HCT116 (cell line): ENCODE measurements around the gene PTGER3. TPM values are rescaled to one million over a fixed set of nuclear protein-coding genes. Genes with fewer than 3 reads are reported as not detected.

Source experiments
- ATAC-seq: fragments of 200-7000 bp; cut with Tn5 transposase; 2 replicates; pipeline ENCODE4 v1.9.1; 2020; ENCODE audit warnings: mild to moderate bottlenecking, moderate library complexity
- BruUV-seq: library from RNA; stranded (reverse); fragments of 400-500 nt; replicated peaks from 2 replicates; lab custom pipeline; 2021; lab: Mats Ljungman, UMichigan
- CTCF ChIA-PET: fragments of 300-600 bp; sonication (Branson Sonifier 250); formaldehyde crosslinking; loops from one replicate; lab custom pipeline; 2021; ENCODE audit warnings: antibody characterized with exemption; lab: Charles Lee
- POLR2A ChIA-PET: fragments of 300-600, 350-600 bp; sonication (Branson Sonifier 250); formaldehyde crosslinking; loops from one replicate; lab custom pipeline; 2021; ENCODE audit warnings: antibody characterized with exemption; lab: Charles Lee
- RAD21 ChIA-PET, 2 experiments: fragments of 300-600 bp; sonication (Branson Sonifier 250); formaldehyde crosslinking; loops; one replicate each; lab custom pipeline; 2023; ENCODE audit warnings: low total read pairs in 2 of 2; ENCODE audit not compliant: uncharacterized antibody in 2 of 2, unreplicated experiment in 2 of 2, low non-redundant PET in 1 of 2; lab: Charles Lee
- DNase-seq: peaks from one replicate; pipeline ENCODE4 v3.0.0-alpha.2; 2010; ENCODE audit warnings: low read depth, low spot score
- H2AFZ ChIP-seq: fragments of 200-600 bp; shearing (Covaris generic), sonication (generic); 2 replicates; pipeline ENCODE4 v1.6.1; 2017; ENCODE audit warnings: low read depth, mixed run types, mixed read lengths, antibody characterized with exemption, low read length; ENCODE audit not compliant: poor library complexity, severe bottlenecking
- H3K27ac ChIP-seq: 2 replicates; pipeline ENCODE4 v1.5.1; 2012; ENCODE audit warnings: low read depth, low read length
- H3K27me3 ChIP-seq: fragments of 200-600 bp; sonication (generic); 2 replicates; pipeline ENCODE4 v1.6.1; 2016; ENCODE audit warnings: mixed run types, low read length, mixed read lengths; ENCODE audit not compliant: insufficient read depth
- H3K36me3 ChIP-seq, 2 experiments: fragments of 200-500 bp in 1 of 2; fragments of 200-600 bp in 1 of 2; sonication (Bioruptor generic) in 1 of 2; sonication (generic) in 1 of 2; 2 replicates each; pipeline versions ENCODE4 v1.5.1 to v1.6.1; 2014 to 2016; ENCODE audit warnings: low read length in 2 of 2, inconsistent platforms in 1 of 2, mixed read lengths in 1 of 2, mixed run types in 1 of 2; ENCODE audit not compliant: insufficient read depth in 2 of 2, control insufficient read depth in 1 of 2
- H3K4me1 ChIP-seq, 2 experiments: fragments of 200-600 bp in 1 of 2; sonication (generic) in 1 of 2; 2 replicates each; pipeline versions ENCODE4 v1.5.1 to v1.6.1; 2012 to 2017; ENCODE audit warnings: low read length in 2 of 2, inconsistent platforms in 1 of 2, mild to moderate bottlenecking in 1 of 2, mixed read lengths in 1 of 2, mixed run types in 1 of 2, moderate library complexity in 1 of 2; ENCODE audit not compliant: insufficient read depth in 2 of 2, control insufficient read depth in 1 of 2
- H3K4me2 ChIP-seq: fragments of 200-600 bp; sonication (generic); 2 replicates; pipeline ENCODE4 v1.6.1; 2017; ENCODE audit warnings: mixed run types, low read length, mixed read lengths
- H3K4me3 ChIP-seq, 2 experiments: fragments of 200-600 bp in 1 of 2; sonication (generic) in 1 of 2; replicated peaks in 1 of 2; 2 replicates each; pipeline ENCODE4 v1.5.1; 2011 to 2016; ENCODE audit warnings: low read length in 2 of 2, control low read depth in 1 of 2, low read depth in 1 of 2, mild to moderate bottlenecking in 1 of 2, mixed read lengths in 1 of 2, mixed run types in 1 of 2
- H3K79me2 ChIP-seq: fragments of 200-600 bp; sonication (generic); 2 replicates; pipeline ENCODE4 v1.6.1; 2017; ENCODE audit warnings: mild to moderate bottlenecking, mixed run types, low read length, moderate library complexity, mixed read lengths; ENCODE audit not compliant: insufficient read depth
- H3K9ac ChIP-seq: fragments of 200-600 bp; sonication (generic); 2 replicates; pipeline ENCODE4 v1.6.1; 2016; ENCODE audit warnings: low read length, mixed read lengths
- H3K9me2 ChIP-seq: fragments of 200-600 bp; sonication (generic), shearing (Covaris generic); 2 replicates; pipeline ENCODE4 v1.6.1; 2017; ENCODE audit warnings: mixed run types, mild to moderate bottlenecking, moderate library complexity; ENCODE audit not compliant: insufficient read depth
- H3K9me3 ChIP-seq, 2 experiments: fragments of 200-500 bp in 1 of 2; fragments of 200-600 bp in 1 of 2; sonication (Bioruptor generic) in 1 of 2; sonication (generic) in 1 of 2; 2 replicates each; pipeline ENCODE4 v1.6.1; 2014 to 2017; ENCODE audit warnings: low read length in 2 of 2, mixed read lengths in 2 of 2, inconsistent platforms in 1 of 2, low read depth in 1 of 2, mild to moderate bottlenecking in 1 of 2, mixed run types in 1 of 2, moderate library complexity in 1 of 2; ENCODE audit not compliant: control insufficient read depth in 1 of 2, insufficient read depth in 1 of 2
- H4K20me1 ChIP-seq: fragments of 200-600 bp; sonication (generic), shearing (Covaris generic); 2 replicates; pipeline ENCODE4 v1.6.1; 2017; ENCODE audit warnings: mixed run types, mild to moderate bottlenecking, moderate library complexity; ENCODE audit not compliant: insufficient read depth
- CEBPB ChIP-seq: IDR thresholded peaks from 2 replicates; pipeline ENCODE4 v1.6.1; 2012; ENCODE audit warnings: low read depth
- CTCF ChIP-seq, 3 experiments: fragments of 200-600 bp in 1 of 3; sonication (generic) in 1 of 3; IDR thresholded peaks in 2 of 3; conservative IDR thresholded peaks in 1 of 3; 2 replicates each; pipeline ENCODE4 v1.5.1; 2012 to 2017; ENCODE audit warnings: low read depth in 2 of 3, low read length in 2 of 3, antibody characterized with exemption in 1 of 3, borderline replicate concordance in 1 of 3, control low read depth in 1 of 3, mild to moderate bottlenecking in 1 of 3, mixed read lengths in 1 of 3, mixed run types in 1 of 3, moderate library complexity in 1 of 3; ENCODE audit not compliant: insufficient read depth in 1 of 3
- EGR1 ChIP-seq: IDR thresholded peaks from 2 replicates; pipeline ENCODE4 v1.6.1; 2012; ENCODE audit warnings: low read depth
- ELF1 ChIP-seq: IDR thresholded peaks from 2 replicates; pipeline ENCODE4 v1.6.1; 2012; ENCODE audit warnings: low read depth, borderline replicate concordance
- POLR2A ChIP-seq: IDR thresholded peaks from 2 replicates; pipeline ENCODE4 v1.7.0; 2011; ENCODE audit warnings: borderline replicate concordance; ENCODE audit not compliant: insufficient read depth, insufficient read length; ENCODE audit errors: extremely low read depth
- RAD21 ChIP-seq: IDR thresholded peaks from 2 replicates; pipeline ENCODE4 v1.6.1; 2012; ENCODE audit warnings: low read depth, mild to moderate bottlenecking
- ZBTB33 ChIP-seq: IDR thresholded peaks from 2 replicates; pipeline ENCODE4 v1.6.1; 2011; ENCODE audit warnings: mild to moderate bottlenecking, low read length, moderate library complexity; ENCODE audit not compliant: insufficient replicate concordance; ENCODE audit errors: extremely low read depth
- ZNF274 ChIP-seq: fragments of 200-500 bp; sonication (Bioruptor generic); IDR thresholded peaks from 2 replicates; pipeline ENCODE4 v1.6.1; 2014; ENCODE audit warnings: mild to moderate bottlenecking, low read depth, low read length, inconsistent platforms
- intact Hi-C: fragments of 100-400 bp; cut with micrococcal nuclease; formaldehyde crosslinking; loops from 2 replicates; pipeline ENCODE4 v1.10.0; 2022
- total RNA-seq: library from RNA; stranded (reverse); gene quantifications from one replicate; pipeline ENCODE4 v1.2.1, GENCODE V29; 2021; ENCODE audit not compliant: unreplicated experiment

The PTGER3 gene
- total RNA-seq, 1 experiment from 2014 or later, result 0.05 TPM

- TF ChIP-seq CTCF (IDR thresholded peaks at IDR 0.05 in 2 of 3, conservative IDR thresholded peaks at IDR 0.05 in 1 of 3; ENCODE audit: borderline replicate concordance in 1 of 3, insufficient read depth in 1 of 3, low read depth in 2 of 3, low read length in 2 of 3), result no peak
- TF ChIP-seq ZNF274, result no peak
- TF ChIP-seq ZBTB33, result no peak
- TF ChIP-seq POLR2A, result no peak
- no peak for TF ChIP-seq CEBPB
- TF ChIP-seq EGR1, result no peak
- no peak for TF ChIP-seq ELF1
- no peak for TF ChIP-seq RAD21
- BruUV-seq, result no TSS peak
- ChIA-PET POLR2A (no interaction called here), CTCF (no interaction called here), RAD21 (no interaction called here)
- H3K79me2 ChIP-seq, result no peaks in the 10 kb centered on the region
- intact Hi-C loops, result no loop called here
- no peaks in the 10 kb centered on the region for H4K20me1 ChIP-seq
- ATAC-seq (no peak), DNase-seq (no peak)
- H3K9me2 ChIP-seq, result no peaks in the 10 kb centered on the region
- H3K4me3 ChIP-seq, result no peak overlapping the region
- no peak overlapping the region for H2AFZ ChIP-seq
- no peak overlapping the region for H3K4me2 ChIP-seq
- H3K27ac ChIP-seq, result no peak overlapping the region
- H3K4me1 ChIP-seq, result no peaks in the 10 kb centered on the region
- H3K9me3 ChIP-seq, result no peaks in the 10 kb centered on the region
- no peak overlapping the region for H3K9ac ChIP-seq
- H3K27me3 ChIP-seq, result 0 out of 2 replicates have a peak, but pooled peaks cover 4% of the 10 kb centered on the region
- no peaks in the 10 kb centered on the region for H3K36me3 ChIP-seq
Observed at GRCh38 chr1:70945676-70946075, 101.9 kb downstream of the PTGER3 start.
